ENCODE results near the gene NT5C.
"Not testable (repeated sequence)": the region's sequence is repeated elsewhere in the genome, so short reads cannot be mapped to it uniquely, and the experiment has no call there.

NT5C gene

GRCh38 chr17:75144816-75145512 lies 13.4 kb upstream of the NT5C start:
- no peak for DNase-seq

- DNase-seq = no peak
Measured at GRCh38 chr17:75142236-75142971, 10.9 kb upstream of the NT5C start.

GRCh38 chr17:75138519-75138918 lies 7.0 kb upstream of the NT5C start:
- DNase-seq = no peak

- DNase-seq = not testable (repeated sequence)
Measured at GRCh38 chr17:75137762-75138161, 6.2 kb upstream of the NT5C start.

- no peak for DNase-seq
Measured at GRCh38 chr17:75135946-75136345, 4.4 kb upstream of the NT5C start.

- DNase-seq = no peak
Measured at GRCh38 chr17:75135452-75135851, 3.9 kb upstream of the NT5C start.

- not testable (repeated sequence) for DNase-seq
Measured at GRCh38 chr17:75133607-75134347, 2.2 kb upstream of the NT5C start.

- DNase-seq = no peak
Measured at GRCh38 chr17:75133001-75133400, 1.5 kb upstream of the NT5C start.

GRCh38 chr17:75132018-75133000 lies 767 bp upstream of the NT5C start:
- not testable (repeated sequence) for DNase-seq

- peak in 36 of 56 donors; percentile 23 to 81 (median 48) for DNase-seq
Measured at GRCh38 chr17:75130632-75131277, 787 bp downstream of the NT5C start.

GRCh38 chr17:75130059-75130631 lies 1.4 kb downstream of the NT5C start:
- peak in 1 of 56 donors; percentile 22 for DNase-seq

GRCh38 chr17:75129576-75129975 lies 2.0 kb downstream of the NT5C start:
- no peak for DNase-seq

- no peak for DNase-seq
Measured at GRCh38 chr17:75128694-75129505, 2.6 kb downstream of the NT5C start.

- not testable (repeated sequence) for DNase-seq
Measured at GRCh38 chr17:75127936-75128335, 3.6 kb downstream of the NT5C start.

GRCh38 chr17:75126954-75127353 lies 4.6 kb downstream of the NT5C start:
- DNase-seq = no peak

GRCh38 chr17:75125984-75126383 lies 5.6 kb downstream of the NT5C start:
- DNase-seq = no peak

GRCh38 chr17:75124819-75125162 lies 6.8 kb downstream of the NT5C start:
- DNase-seq = no peak

- DNase-seq = peak in 34 of 56 donors; percentile 5 to 71 (median 33)
Measured at GRCh38 chr17:75124041-75124818, 7.3 kb downstream of the NT5C start.
